Measurements from ENCODE around the gene TPI1. TPM values are rescaled to one million over a fixed set of nuclear protein-coding genes. Genes with fewer than 3 reads are reported as not detected.

The TPI1 gene
- total and polyA plus RNA-seq, 2 donors (not counting 3 experiments of a cell fraction or from before 2014, with no cell fraction given) = 643 to 1,816 TPM

DNA sequence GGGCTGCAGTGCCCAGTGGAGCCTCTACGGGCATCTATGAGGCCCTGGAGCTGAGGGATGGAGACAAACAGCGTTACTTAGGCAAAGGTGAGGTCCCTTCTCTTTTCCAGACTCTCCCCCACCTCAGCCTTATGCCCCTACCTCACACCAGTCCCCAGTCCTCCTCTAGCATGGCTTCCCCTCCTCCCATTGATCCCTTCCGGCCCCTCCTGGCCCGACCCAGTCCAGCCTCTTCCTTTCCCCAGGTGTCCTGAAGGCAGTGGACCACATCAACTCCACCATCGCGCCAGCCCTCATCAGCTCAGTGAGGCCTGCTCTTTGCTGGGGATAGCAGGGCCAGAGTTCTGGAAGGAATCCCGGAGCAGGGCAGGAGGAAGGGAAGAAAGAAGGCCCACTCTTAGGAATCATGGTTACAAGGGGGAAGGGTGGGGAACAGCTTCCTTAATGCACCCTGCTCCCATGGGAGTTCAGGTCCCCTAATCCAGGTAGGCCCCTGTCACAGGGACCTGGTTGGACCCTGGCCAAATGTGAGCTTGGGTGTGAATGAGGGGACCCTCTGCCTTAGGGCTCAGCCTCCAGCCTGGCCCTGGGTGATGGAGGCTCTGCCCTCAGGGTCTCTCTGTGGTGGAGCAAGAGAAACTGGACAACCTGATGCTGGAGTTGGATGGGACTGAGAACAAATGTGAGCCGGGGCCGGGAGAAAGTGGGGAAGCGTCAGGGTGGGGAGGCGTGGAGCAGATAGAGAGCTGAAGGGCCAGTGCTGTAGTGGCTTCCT is 49.3 kb downstream of the TPI1 start:
- no peaks in the 10 kb centered on the region for H3K36me3 ChIP-seq (ENCODE audit: control insufficient read depth in 2 of 2, extremely low read depth in 1 of 2, insufficient read depth in 2 of 2, low read length in 2 of 2)
- H2AFZ ChIP-seq (ENCODE audit: low read depth, low read length) = no peak overlapping the region
- H3K4me3 ChIP-seq (replicated peaks in 1 of 3; ENCODE audit: insufficient read depth in 1 of 3, low read depth in 1 of 3, low read length in 3 of 3) = no peak overlapping the region
- H3K4me1 ChIP-seq (ENCODE audit: control insufficient read depth, extremely low read depth, insufficient read depth, low read length) = peaks cover 11% of the 10 kb centered on the region
- no peak overlapping the region for H3K27ac ChIP-seq (ENCODE audit: insufficient read depth, low read depth, low read length)
- H3K79me2 ChIP-seq (ENCODE audit: control insufficient read depth, insufficient read depth, low read length) = no peaks in the 10 kb centered on the region
- POLR2A ChIA-PET = interaction anchor here (1.1 kb wide), 1 partner anchor 9 kb away, joined by 3 read pairs; no protein-coding TSS in a partner anchor
- dilution Hi-C loops (cut with MboI; ENCODE audit: extremely low pct_ligation_motif_present, low sequenced_read_pairs) = no loop called here
- no peak for TF ChIP-seq JUN (IDR thresholded peaks at IDR 0.05; ENCODE audit: borderline replicate concordance, insufficient read depth, insufficient read length, low read depth)
- no peak for TF ChIP-seq POLR2A (IDR thresholded peaks at IDR 0.05; ENCODE audit: low read depth, low read length)
- TF ChIP-seq, protein P1, sequence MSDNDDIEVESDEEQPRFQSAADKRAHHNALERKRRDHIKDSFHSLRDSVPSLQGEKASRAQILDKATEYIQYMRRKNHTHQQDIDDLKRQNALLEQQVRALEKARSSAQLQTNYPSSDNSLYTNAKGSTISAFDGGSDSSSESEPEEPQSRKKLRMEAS (IDR thresholded peaks at IDR 0.05; ENCODE audit: insufficient read depth, insufficient read length) = no peak
- TF ChIP-seq, protein P2, sequence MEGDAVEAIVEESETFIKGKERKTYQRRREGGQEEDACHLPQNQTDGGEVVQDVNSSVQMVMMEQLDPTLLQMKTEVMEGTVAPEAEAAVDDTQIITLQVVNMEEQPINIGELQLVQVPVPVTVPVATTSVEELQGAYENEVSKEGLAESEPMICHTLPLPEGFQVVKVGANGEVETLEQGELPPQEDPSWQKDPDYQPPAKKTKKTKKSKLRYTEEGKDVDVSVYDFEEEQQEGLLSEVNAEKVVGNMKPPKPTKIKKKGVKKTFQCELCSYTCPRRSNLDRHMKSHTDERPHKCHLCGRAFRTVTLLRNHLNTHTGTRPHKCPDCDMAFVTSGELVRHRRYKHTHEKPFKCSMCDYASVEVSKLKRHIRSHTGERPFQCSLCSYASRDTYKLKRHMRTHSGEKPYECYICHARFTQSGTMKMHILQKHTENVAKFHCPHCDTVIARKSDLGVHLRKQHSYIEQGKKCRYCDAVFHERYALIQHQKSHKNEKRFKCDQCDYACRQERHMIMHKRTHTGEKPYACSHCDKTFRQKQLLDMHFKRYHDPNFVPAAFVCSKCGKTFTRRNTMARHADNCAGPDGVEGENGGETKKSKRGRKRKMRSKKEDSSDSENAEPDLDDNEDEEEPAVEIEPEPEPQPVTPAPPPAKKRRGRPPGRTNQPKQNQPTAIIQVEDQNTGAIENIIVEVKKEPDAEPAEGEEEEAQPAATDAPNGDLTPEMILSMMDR (IDR thresholded peaks at IDR 0.05; ENCODE audit: extremely low read depth in 1 of 2, insufficient read depth in 1 of 2, low read depth in 1 of 2, low read length in 2 of 2) = no peak
- TF ChIP-seq EZH2 (IDR thresholded peaks at IDR 0.05; ENCODE audit: borderline replicate concordance, low read depth, low read length, severe bottlenecking) = no peak
- TF ChIP-seq FOS (IDR thresholded peaks at IDR 0.05; ENCODE audit: borderline replicate concordance, insufficient read depth, low read length) = no peak
- no peak for TF ChIP-seq GATA2 (IDR thresholded peaks at IDR 0.05; ENCODE audit: insufficient read depth, insufficient read length, low read depth, low read length)
- no peak for TF ChIP-seq MYC (IDR thresholded peaks at IDR 0.05; ENCODE audit: low read depth, low read length)
- no peak for TF ChIP-seq POLR2AphosphoS5 (IDR thresholded peaks at IDR 0.05; ENCODE audit: insufficient read depth, low read depth, low read length)
- H3K9me1 ChIP-seq (replicated peaks; ENCODE audit: control insufficient read depth, extremely low read depth, insufficient read depth, low read length) = no peaks in the 10 kb centered on the region
- CTCF ChIA-PET = interaction anchor here (0.7 to 3.5 kb wide), 4 partner anchors 25 to 47 kb away, joined by 3 to 12 read pairs (median 4); partner anchors contain the start of gene SPSB2
- intact Hi-C loops (cut with micrococcal nuclease) = no loop called here
- no peak for DNase-seq (ENCODE audit: low read depth, low spot score)
- H3K27me3 ChIP-seq (ENCODE audit: control insufficient read depth in 2 of 2, insufficient read depth in 2 of 2, low read length in 2 of 2) = no peaks in the 10 kb centered on the region
- no peaks in the 10 kb centered on the region for H4K20me1 ChIP-seq (replicated peaks; ENCODE audit: control insufficient read depth, extremely low read depth, insufficient read depth, low read length)
- BruUV-seq (replicated peaks) = no TSS peak
- H3K9me3 ChIP-seq (replicated peaks; ENCODE audit: control insufficient read depth, insufficient read depth, low read length) = no peaks in the 10 kb centered on the region
- H3K9ac ChIP-seq (replicated peaks; ENCODE audit: extremely low read depth, insufficient read depth, low read length) = no peak overlapping the region
- H3K4me2 ChIP-seq (ENCODE audit: insufficient read depth, low read length) = no peak overlapping the region
- no peak for FAIRE-seq
